Measurements from ENCODE around the gene HAGHL.
"Not testable (repeated sequence)": the region's sequence is repeated elsewhere in the genome, so short reads cannot be mapped to it uniquely, and the experiment has no call there.

The HAGHL gene

GRCh38 chr16:734981-735881 is 8.3 kb downstream of the HAGHL start:
- H3K4me3 ChIP-seq (ENCODE audit: low read length), result no peak overlapping the region
- TF ChIP-seq ZNF274 (IDR thresholded peaks at IDR 0.05; ENCODE audit: low read depth, low read length), result no peak

GRCh38 chr16:735982-736453 is 9.1 kb downstream of the HAGHL start:
- TF ChIP-seq ZNF274 (IDR thresholded peaks at IDR 0.05; ENCODE audit: low read depth, low read length), result no peak
- no peak overlapping the region for H3K4me3 ChIP-seq (ENCODE audit: low read length)

GRCh38 chr16:736936-737481 is 10.1 kb downstream of the HAGHL start:
- no peak for TF ChIP-seq ZNF274 (IDR thresholded peaks at IDR 0.05; ENCODE audit: low read depth, low read length)
- H3K4me3 ChIP-seq (ENCODE audit: low read length), result no peak overlapping the region; the same call in 1 of the 2 replicates

DNA sequence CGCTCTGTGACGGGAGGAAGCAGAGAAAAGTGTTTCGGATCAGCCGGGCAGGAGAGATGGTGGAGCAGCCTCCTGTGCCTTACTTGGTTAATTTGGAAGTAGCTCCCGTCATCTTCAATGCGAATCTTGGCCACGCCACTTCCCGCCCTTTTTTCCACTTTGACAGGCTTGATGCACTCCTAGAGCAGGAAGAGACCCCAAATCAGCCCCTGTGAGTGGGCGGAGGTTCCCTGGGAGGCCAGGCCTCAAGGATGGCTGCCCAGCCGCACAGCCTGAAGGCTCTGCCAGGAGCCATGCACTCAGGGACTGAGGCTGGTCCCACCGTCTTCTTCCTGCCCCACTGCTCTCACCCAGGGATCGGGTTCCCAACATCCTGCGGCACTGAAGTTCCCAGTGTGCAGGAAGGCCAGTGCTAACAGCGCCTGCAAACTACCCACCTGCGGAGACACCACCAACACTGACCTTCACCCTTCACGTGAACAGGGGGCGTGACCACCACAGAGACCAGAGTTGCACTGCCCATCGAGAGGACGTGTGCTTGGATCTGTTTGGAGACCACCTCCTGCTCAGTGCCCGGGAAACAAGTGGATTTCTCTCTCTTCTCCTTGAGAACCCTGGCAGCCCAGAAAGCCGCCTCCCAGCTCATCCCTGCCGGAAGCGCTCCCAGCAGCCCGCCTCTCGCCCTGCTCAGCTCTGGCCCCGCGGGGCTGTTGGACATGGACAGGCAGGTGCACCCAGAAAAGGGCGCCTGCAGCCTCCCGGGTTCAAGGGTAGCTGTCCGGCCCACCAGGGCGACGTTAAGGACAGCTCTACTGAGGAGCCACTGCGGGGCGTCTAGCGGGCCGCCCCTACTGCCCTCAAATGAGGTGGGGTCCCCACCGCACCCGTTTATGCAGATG is 12.9 kb downstream of the HAGHL start:
- peak overlapping the region; percentile 87 for H3K4me3 ChIP-seq (ENCODE audit: low read length)
- TF ChIP-seq ZNF274 (IDR thresholded peaks at IDR 0.05; ENCODE audit: low read depth, low read length), result no peak

GRCh38 chr16:740459-740763 is 13.5 kb downstream of the HAGHL start:
- TF ChIP-seq ZNF274 (IDR thresholded peaks at IDR 0.05; ENCODE audit: low read depth, low read length), result no peak
- peak overlapping the region; percentile 87 for H3K4me3 ChIP-seq (ENCODE audit: low read length)

- no peak for TF ChIP-seq ZNF274 (IDR thresholded peaks at IDR 0.05; ENCODE audit: low read depth, low read length)
Measured at GRCh38 chr16:740764-741505, 14.0 kb downstream of the HAGHL start, which contains the start of gene CIAO3. Gene CIAO3, minus strand, starts transcription at chr16:740997. Its CDS starts 12 bp downstream, at chr16:740985.

GRCh38 chr16:741986-742629 is 15.2 kb downstream of the HAGHL start:
- no peak for TF ChIP-seq ZNF274 (IDR thresholded peaks at IDR 0.05; ENCODE audit: low read depth, low read length)
- H3K4me3 ChIP-seq (ENCODE audit: low read length), result no peak overlapping the region

More at GRCh38 chr16:740764-741505, 14.0 kb downstream of the HAGHL start, which contains the start of gene CIAO3:
- H3K4me3 ChIP-seq (ENCODE audit: low read length), result peak within 1 kb of the TSS; percentile 87

DNA sequence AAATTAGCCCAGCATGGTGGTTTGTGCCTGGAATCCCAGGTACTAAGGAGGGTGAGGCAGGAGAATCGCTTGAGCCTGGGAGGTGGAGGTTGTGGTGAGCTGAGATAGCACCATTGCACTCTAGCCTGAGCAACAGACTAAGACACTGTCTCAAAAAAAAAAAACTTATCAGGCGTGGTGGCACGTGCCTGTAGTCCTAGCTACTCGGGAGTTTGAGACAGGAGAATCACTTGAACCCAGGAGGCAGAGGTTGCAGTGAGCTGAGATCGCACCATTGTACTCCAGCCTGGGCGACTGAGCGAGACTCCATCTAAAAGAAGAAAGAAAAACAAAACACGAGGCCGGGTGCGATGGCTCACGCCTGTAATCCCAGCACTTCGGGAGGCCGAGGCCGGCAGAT is 16.0 kb downstream of the HAGHL start:
- not testable (repeated sequence) for H3K4me3 ChIP-seq (ENCODE audit: low read length)

GRCh38 chr16:743794-744500 is 17.0 kb downstream of the HAGHL start:
- TF ChIP-seq ZNF274 (IDR thresholded peaks at IDR 0.05; ENCODE audit: low read depth, low read length), result no peak
- no peak overlapping the region for H3K4me3 ChIP-seq (ENCODE audit: low read length)

GRCh38 chr16:745739-746138 is 18.8 kb downstream of the HAGHL start:
- no peak overlapping the region for H3K4me3 ChIP-seq (ENCODE audit: low read length)
- no peak for TF ChIP-seq ZNF274 (IDR thresholded peaks at IDR 0.05; ENCODE audit: low read depth, low read length)

GRCh38 chr16:746637-747036 is 19.7 kb downstream of the HAGHL start:
- H3K4me3 ChIP-seq (ENCODE audit: low read length), result no peak overlapping the region
- no peak for TF ChIP-seq ZNF274 (IDR thresholded peaks at IDR 0.05; ENCODE audit: low read depth, low read length)

GRCh38 chr16:747978-748746 is 21.3 kb downstream of the HAGHL start:
- no peak overlapping the region for H3K4me3 ChIP-seq (ENCODE audit: low read length)
- no peak for TF ChIP-seq ZNF274 (IDR thresholded peaks at IDR 0.05; ENCODE audit: low read depth, low read length)
